AG08396 (cell line): ENCODE results near the gene YBEY.

Source experiments
- DNase-seq: peaks from one replicate; pipeline ENCODE4 v3.0.0; 2012; ENCODE audit warnings: low spot score, mixed read lengths

The YBEY gene

GRCh38 chr21:46264690-46265144, 21.4 kb upstream of the YBEY start:
- DNase-seq, result no peak

- DNase-seq, result no peak
Observed at GRCh38 chr21:46265736-46266525, 20.2 kb upstream of the YBEY start.

- no peak for DNase-seq
Observed at GRCh38 chr21:46266946-46267345, 19.2 kb upstream of the YBEY start.

GRCh38 chr21:46268371-46268770, 17.8 kb upstream of the YBEY start:
- DNase-seq, result no peak

DNA sequence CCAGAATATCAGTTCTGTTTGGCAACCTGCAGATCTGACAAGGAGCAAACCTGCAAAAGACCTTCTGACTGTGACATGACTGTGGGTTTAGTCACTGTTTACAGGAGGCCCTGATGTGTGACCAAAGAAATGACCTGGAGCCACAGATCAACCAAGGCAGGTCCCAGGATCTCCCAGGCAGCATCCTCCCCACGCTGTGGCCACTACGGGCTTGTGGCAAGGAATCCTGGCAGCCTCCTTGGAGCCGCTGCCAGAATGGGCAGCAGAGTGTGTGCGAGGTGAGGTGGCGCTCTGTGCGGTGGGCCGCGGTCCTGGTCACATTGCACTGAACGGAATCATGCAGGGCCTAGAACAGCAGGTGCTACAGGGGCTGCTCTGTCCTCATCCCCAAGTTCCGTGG, 16.7 kb upstream of the YBEY start:
- no peak for DNase-seq

- DNase-seq, result no peak
Observed at GRCh38 chr21:46273341-46273740, 12.8 kb upstream of the YBEY start.

GRCh38 chr21:46274797-46275390, 11.2 kb upstream of the YBEY start:
- no peak for DNase-seq

DNA sequence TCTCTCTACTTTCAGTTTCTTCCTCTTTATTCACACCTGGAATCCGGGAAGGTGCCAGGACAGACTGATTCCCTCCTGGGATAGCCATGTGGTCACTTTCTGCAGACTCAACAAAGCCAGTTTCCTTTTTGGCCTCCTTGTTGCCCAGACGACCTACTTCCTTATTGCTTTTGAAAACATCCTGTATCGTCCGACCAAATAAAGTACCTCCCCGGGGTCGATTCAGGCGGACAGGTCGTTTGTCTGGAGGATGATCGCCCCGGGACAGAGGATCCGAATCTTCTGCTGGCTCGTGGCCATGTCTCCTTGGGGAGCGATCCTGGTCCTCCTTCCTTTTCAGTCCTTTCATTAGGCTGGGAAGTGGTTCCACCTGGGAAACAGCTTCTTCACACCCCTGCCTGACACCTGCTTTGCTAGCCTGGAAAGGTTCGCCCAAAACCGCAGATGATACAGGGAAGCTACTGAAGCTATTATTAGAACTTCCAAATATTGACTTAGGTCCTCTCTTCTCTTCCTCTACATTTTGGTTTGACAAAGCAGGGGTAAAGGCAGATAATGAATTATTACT, 2.0 kb upstream of the YBEY start:
- no peak for DNase-seq

- no peak for DNase-seq
Observed at GRCh38 chr21:46284733-46285132, 1.4 kb upstream of the YBEY start.

DNA sequence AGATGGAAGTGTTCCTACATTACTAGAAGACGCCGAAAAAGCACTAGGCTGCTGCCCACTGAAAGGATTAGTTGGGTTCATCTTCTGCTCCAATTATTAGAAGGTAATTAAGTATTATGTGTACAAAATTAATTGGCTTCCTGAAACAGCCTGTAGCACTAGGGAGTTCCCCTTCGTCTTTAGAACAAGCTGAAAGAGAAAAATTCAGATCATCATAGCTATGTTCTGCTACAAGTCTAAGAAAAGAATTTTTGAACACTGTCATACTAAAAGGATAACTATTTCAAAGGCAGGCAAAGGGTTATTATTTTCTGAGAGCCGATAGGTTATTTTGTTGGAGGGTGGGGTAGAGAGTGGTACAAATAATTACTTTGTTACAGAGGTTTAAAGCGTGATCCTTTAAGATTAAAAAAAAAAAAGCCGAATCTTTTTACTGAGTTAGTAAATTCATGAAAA, 908 bp upstream of the YBEY start, which contains the start of gene MCM3AP:
MCM3AP (minus strand) TSS at position 406 of the 456 bp plus-strand sequence; CDS start at position 81, 325 bp downstream.
- no peak for DNase-seq

- DNase-seq, result peak; percentile 35
Observed at GRCh38 chr21:46286648-46287002, 483 bp downstream of the YBEY start.

DNA sequence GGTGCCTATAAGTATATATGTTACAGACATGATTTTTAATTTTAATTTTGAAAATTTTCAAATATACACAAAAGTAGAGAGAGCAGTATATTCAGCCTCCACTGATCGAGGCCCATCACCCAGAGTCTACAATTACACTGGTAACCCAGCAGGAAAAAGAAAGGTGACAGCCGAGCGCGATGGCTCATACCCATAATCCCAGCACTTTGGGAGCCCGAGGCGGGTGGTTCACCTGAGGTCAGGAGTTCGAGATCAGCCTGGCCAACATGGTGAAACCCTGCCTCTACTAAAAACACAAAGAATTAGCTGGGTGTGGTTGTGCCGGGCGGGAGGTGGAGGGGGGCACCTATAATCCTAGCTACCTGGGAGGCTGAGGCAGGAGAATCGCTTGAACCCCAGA, 1.4 kb downstream of the YBEY start:
- DNase-seq, result no peak

DNA sequence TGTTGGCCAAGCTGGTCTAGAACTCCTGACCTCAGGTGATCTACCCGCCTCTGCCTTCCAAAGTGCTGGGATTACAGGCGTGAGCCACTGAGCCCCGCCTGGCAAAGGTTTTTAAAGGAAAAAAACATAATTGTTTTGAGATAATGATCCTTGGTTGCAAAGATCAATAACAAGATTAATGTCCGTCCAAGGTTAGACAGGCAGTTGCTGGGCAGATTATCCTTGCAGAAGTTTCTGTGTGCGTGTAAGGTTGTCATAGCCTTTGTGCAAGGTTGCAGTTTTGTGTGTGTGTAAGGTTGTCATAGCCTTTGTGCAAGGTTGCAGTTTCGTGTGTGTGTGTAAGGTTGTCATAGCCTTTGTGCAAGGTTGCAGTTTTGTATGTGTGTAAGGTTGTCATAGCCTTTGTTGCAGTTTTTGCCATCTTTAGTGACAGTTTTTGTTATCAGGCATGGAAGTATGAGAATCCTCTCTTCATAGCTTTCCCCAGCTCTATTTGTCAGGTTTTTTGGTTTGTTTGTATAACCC, 3.6 kb downstream of the YBEY start:
- no peak for DNase-seq

DNA sequence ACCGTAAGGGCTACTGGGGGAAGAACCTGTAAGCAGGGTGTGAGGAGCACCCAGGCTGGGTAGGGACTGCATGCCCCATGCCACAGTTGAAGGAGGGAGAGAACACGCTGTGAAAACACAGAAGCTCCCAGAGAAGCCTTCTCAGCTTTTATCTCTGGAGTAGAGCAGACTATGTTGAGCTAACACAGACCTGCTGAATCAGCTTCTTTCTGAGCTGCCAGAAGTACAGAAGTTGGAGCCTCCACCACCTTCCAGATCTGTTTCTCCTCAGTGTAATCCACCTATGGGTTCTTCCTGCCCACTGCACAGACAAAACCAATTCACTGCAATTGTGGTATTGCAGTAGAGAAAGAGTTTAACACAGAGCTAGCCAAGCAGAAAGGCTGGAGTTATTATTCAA, 5.4 kb downstream of the YBEY start:
- no peak for DNase-seq

DNA sequence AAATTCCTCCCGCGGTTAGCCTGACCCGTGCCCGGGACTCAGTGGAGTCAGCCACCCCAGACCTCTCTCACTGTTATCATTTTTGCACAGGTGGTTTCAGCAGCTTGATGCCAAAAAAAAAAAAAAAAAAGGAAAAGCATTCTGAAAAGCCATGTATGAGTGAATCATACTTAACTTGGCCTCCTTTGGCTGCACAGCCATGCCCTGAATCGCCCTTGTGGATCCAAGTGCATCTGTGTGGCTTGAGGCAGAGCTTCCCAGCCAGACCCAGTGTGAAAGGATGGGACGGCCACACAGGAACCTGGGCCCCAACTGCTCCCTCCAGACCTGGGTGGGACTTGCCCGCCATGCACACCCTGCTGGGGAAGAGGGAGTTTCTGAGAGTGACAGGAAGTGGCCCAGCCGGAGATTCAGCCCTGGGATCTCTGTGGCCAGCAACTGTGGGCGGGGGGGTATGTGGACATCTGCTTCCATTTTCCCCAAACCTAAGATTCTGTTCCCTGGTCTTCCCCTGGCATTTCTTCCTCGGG, 8.6 kb downstream of the YBEY start:
- DNase-seq, result peak; percentile 67

GRCh38 chr21:46295177-46295770, 9.1 kb downstream of the YBEY start:
- DNase-seq, result no peak

- peak; percentile 61 for DNase-seq
Observed at GRCh38 chr21:46295996-46296752, 10.0 kb downstream of the YBEY start.

DNA sequence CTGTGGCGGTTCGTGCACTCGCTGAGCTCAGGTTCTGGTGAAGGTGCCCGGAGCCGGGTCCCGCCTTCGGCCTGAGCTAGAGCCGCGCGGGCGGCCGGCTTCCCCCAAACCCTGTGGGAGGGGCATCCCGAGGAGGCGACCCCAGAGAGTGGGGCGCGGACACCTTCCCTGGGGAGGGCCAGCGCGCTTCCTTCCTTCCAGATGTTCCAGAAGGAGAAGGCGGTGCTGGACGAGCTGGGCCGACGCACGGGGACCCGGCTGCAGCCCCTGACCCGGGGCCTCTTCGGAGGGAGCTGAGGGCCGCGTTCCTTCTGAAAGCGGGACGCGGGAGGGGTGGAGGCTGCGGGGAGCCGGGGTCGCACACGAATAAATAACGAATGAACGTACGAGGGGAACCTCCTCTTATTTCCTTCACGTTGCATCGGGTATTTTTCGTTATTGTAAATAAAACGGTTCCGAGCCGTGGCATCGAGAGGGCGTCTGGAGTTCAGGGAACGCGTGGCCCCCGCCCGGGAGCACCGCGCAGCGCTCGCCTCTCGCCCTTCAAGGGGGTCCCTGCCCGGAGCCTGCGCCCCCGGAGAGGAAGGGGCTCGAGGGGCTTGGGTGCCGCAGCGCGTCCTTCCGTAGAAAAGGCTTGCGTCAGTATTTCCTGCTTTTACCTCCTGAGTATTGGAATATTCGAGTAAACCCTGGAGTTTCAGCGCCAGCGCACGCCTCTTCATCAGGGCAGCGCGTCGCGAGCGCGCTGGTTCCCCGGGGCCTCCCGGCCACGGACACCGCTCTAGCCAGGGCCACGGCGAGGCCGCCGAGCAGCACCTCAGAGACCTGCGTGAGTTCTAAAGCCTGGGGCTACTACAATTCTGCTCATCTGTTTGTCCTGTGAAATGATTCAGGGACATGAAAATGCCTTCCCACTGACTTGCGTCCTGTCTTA, 11.5 kb downstream of the YBEY start:
- DNase-seq, result no peak

GRCh38 chr21:46299167-46299566, 13.0 kb downstream of the YBEY start:
- no peak for DNase-seq

DNA sequence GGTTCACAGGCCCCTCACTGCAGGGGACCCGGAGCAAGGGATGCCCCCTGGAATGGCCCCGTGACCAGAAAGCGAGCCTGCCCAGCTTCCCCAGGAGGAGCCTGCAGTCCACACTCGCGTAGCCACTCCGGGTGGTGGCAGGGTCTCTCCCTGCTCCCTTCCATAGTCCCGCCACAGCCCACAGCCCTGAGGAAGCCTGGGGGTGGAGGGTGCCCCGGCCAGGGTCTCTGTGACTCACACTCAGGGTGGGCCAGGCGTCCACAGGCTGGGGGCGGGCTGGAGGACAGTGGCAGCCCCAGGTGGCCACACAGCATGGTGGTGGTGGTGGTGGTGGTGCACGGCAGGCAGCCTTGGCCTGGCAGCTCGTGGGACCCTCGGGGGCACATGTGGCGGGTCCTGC, 15.6 kb downstream of the YBEY start:
- DNase-seq, result no peak
